ES-I3 (cell line): ENCODE measurements around the gene ORC4.

Experiments
- H3K36me3 ChIP-seq: 2 replicates; pipeline ENCODE4 v1.6.1; 2013; ENCODE audit warnings: mild to moderate bottlenecking, low read length, control low read depth, moderate library complexity; ENCODE audit not compliant: insufficient read depth
- H3K4me1 ChIP-seq: 2 replicates; pipeline ENCODE4 v1.6.1; 2013; ENCODE audit warnings: mild to moderate bottlenecking, control low read depth, low read length; ENCODE audit not compliant: insufficient read depth
- H3K9ac ChIP-seq: 2 replicates; pipeline ENCODE4 v1.6.1; 2013; ENCODE audit warnings: low read depth, mild to moderate bottlenecking, low read length, moderate library complexity
- H3K9me3 ChIP-seq: 2 replicates; pipeline ENCODE4 v1.6.1; 2013; ENCODE audit warnings: mild to moderate bottlenecking, low read length, moderate library complexity; ENCODE audit not compliant: control insufficient read depth, insufficient read depth

Gene ORC4

DNA sequence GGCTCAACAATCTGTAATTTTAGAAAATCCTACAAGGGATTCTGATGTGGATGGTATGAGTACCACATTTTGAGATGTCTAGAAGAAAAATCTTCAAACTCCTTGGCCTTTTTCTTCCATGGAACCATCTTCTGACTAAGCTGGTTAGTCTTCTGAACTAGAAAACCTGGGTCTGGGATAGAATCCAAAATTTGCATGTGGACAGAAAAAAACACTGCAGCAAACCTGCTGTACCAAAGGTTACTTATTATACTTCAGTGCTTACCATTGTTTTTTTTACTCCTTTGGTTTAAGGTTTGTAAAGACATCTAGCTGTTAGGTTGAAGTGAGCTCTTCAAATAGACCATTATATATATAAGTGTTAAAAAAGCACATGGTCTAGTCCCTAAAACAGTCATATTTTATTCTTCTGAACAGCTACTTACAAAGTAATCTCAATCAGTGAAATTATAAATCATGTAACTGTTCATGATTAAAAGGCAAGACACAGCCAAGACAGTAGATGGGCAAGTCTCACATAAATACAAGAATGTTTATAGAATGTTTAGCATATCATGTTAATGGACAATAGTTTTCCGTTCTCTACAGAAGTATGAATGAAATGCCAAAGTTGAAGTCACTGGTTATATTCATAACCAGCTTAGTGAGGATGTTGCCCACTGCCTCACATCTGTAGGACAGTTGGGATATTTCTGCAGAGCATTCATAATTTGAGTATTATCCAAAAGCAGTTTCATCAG lies 85.5 kb downstream of the ORC4 start:
- Histone ChIP-seq H3K9me3 (no peaks in the 10 kb centered on the region), H3K36me3 (peaks cover 5% of the 10 kb centered on the region), H3K9ac (no peak overlapping the region), H3K4me1 (no peaks in the 10 kb centered on the region)

GRCh38 chr2:147933931-147934330 lies 86.6 kb downstream of the ORC4 start:
- Histone ChIP-seq H3K4me1 (no peaks in the 10 kb centered on the region), H3K36me3 (peaks cover 5% of the 10 kb centered on the region), H3K9ac (no peak overlapping the region), H3K9me3 (no peaks in the 10 kb centered on the region)

DNA sequence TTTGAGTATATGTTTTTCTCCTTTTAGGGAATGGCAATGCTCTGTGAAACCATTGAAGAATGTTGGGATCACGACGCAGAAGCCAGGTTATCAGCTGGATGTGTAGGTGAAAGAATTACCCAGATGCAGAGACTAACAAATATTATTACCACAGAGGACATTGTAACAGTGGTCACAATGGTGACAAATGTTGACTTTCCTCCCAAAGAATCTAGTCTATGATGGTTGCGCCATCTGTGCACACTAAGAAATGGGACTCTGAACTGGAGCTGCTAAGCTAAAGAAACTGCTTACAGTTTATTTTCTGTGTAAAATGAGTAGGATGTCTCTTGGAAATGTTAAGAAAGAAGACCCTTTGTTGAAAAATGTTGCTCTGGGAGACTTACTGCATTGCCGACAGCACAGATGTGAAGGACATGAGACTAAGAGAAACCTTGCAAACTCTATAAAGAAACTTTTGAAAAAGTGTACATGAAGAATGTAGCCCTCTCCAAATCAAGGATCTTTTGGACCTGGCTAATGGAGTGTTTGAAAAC lies 93.4 kb downstream of the ORC4 start:
- H3K9me3 ChIP-seq, result no peaks in the 10 kb centered on the region
- H3K4me1 ChIP-seq, result no peaks in the 10 kb centered on the region
- no peaks in the 10 kb centered on the region; the same call in 1 of the 2 replicates for H3K36me3 ChIP-seq
- no peak overlapping the region for H3K9ac ChIP-seq

GRCh38 chr2:147925886-147926285 lies 94.7 kb downstream of the ORC4 start:
- Histone ChIP-seq H3K4me1 (no peaks in the 10 kb centered on the region), H3K9ac (no peak overlapping the region), H3K36me3 (no peaks in the 10 kb centered on the region; the same call in 1 of the 2 replicates), H3K9me3 (no peaks in the 10 kb centered on the region)

- Histone ChIP-seq H3K9ac (no peak overlapping the region), H3K36me3 (no peaks in the 10 kb centered on the region; the same call in 1 of the 2 replicates), H3K9me3 (no peaks in the 10 kb centered on the region), H3K4me1 (no peaks in the 10 kb centered on the region)
Measured at GRCh38 chr2:147924647-147925046, 95.9 kb downstream of the ORC4 start.

DNA sequence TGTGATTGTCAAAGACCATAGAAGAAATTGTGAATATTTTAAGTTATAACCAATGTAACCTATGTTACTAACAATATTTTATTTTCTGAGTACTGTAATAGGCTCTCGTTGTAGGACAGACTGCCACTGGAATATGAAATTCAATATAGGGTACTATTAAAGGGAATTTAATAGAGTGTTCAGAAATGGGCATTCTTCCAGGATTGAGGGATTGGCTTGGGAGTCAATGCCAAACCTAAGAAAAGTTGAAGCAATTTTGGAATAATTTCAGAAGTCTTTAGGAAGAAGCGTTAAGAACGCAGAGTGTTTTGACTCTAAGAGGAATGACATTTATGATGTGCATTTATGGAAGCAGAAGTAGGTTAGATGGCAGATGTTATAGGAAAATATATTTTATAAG lies 96.7 kb downstream of the ORC4 start:
- no peak overlapping the region for H3K9ac ChIP-seq
- no peaks in the 10 kb centered on the region; the same call in 1 of the 2 replicates for H3K36me3 ChIP-seq
- no peaks in the 10 kb centered on the region for H3K9me3 ChIP-seq
- no peaks in the 10 kb centered on the region for H3K4me1 ChIP-seq

GRCh38 chr2:147917161-147917560 lies 103.4 kb downstream of the ORC4 start:
- Histone ChIP-seq H3K36me3 (no peaks in the 10 kb centered on the region), H3K9ac (no peak overlapping the region), H3K9me3 (no peaks in the 10 kb centered on the region), H3K4me1 (peaks cover 3% of the 10 kb centered on the region; the same call in 1 of the 2 replicates)

- no peaks in the 10 kb centered on the region for H3K36me3 ChIP-seq
- peaks cover 3% of the 10 kb centered on the region; the same call in 1 of the 2 replicates for H3K4me1 ChIP-seq
- no peak overlapping the region for H3K9ac ChIP-seq
Measured at GRCh38 chr2:147916723-147917122, 103.8 kb downstream of the ORC4 start.

GRCh38 chr2:147916067-147916466 lies 104.5 kb downstream of the ORC4 start:
- H3K9me3 ChIP-seq, result no peaks in the 10 kb centered on the region

More at GRCh38 chr2:147916723-147917122, 103.8 kb downstream of the ORC4 start:
- H3K9me3 ChIP-seq, result no peaks in the 10 kb centered on the region

DNA sequence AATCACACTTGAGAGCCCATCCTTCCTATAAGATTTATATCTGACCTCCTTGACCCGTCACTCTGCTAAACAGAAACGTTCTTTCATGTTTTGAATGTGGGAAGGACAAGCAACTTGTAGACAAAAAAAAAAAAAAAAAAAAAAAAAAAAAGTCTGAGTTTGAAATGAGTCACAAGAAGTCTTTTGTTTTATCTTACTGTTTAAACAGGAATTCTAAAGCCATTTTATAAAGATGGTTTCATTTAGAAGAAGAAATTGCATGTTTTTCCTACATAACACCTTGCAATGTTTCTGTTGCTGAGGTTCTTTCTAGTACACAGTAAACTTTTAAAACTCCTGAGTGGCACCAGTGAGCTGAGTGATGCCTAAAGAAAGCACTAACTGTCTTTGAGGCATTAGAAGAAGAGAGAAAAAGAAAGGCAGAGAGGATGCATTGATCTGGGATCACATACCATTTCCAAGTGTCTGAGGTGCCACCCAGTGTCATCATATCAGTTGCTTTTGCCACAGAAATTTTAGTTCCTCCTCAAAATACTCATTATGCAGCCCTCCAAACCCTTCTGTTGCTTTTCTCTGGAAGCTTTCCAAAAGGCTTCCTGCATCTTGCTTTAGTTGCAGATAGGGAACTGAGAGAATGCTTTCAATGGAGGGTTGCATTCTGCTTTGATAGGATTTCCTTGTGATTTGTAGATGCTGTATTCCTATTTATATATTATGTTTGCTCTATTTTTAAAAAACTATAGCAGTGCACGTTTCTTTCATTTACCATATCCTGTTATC lies 106.6 kb downstream of the ORC4 start:
- Histone ChIP-seq H3K4me1 (peaks cover 3% of the 10 kb centered on the region; the same call in 1 of the 2 replicates), H3K36me3 (no peaks in the 10 kb centered on the region), H3K9ac (no peak overlapping the region), H3K9me3 (no peaks in the 10 kb centered on the region)

More at GRCh38 chr2:147916067-147916466, 104.5 kb downstream of the ORC4 start:
- Histone ChIP-seq H3K36me3 (no peaks in the 10 kb centered on the region), H3K4me1 (peaks cover 3% of the 10 kb centered on the region; the same call in 1 of the 2 replicates), H3K9ac (no peak overlapping the region)

- Histone ChIP-seq H3K4me1 (peaks cover 3% of the 10 kb centered on the region; the same call in 1 of the 2 replicates), H3K9me3 (no peaks in the 10 kb centered on the region), H3K9ac (no peak overlapping the region), H3K36me3 (no peaks in the 10 kb centered on the region)
Measured at GRCh38 chr2:147910990-147911473, 109.5 kb downstream of the ORC4 start.

DNA sequence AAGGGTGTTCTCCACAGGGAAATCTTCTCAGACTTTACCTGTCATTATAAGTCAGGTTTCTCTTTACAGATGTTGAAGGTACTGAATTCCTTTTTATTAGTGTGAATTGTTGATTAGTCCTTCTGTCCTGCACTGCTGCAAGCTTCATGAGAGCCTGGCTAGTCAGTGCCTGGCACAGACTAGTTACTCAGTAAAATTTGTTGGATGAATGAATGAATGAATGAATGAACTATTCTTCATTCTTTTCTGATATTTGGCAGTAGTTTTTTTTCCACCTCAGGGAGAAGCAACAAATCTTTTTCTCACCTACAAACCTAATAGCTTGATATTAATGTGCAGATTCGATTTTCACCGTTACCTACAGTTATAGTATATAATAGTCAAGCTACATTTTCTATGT lies 111.4 kb downstream of the ORC4 start:
- H3K9me3 ChIP-seq, result no peaks in the 10 kb centered on the region

GRCh38 chr2:147904051-147904450 lies 116.5 kb downstream of the ORC4 start:
- Histone ChIP-seq H3K36me3 (no peaks in the 10 kb centered on the region), H3K4me1 (no peaks in the 10 kb centered on the region), H3K9me3 (no peaks in the 10 kb centered on the region), H3K9ac (no peak overlapping the region)

More for the DNA sequence above, 111.4 kb downstream of the ORC4 start:
- no peaks in the 10 kb centered on the region for H3K36me3 ChIP-seq
- H3K9ac ChIP-seq, result no peak overlapping the region
- peaks cover 3% of the 10 kb centered on the region; the same call in 1 of the 2 replicates for H3K4me1 ChIP-seq

- no peaks in the 10 kb centered on the region for H3K4me1 ChIP-seq
- H3K9me3 ChIP-seq, result no peaks in the 10 kb centered on the region
- H3K36me3 ChIP-seq, result no peaks in the 10 kb centered on the region
- H3K9ac ChIP-seq, result no peak overlapping the region
Measured at GRCh38 chr2:147888680-147889079, 131.9 kb downstream of the ORC4 start.
